ENCODE data around the gene DACT3.

The DACT3 gene

GRCh38 chr19:46659151-46660007 is 1.6 kb downstream of the DACT3 start:
- TF ChIP-seq CTCF (IDR thresholded peaks at IDR 0.05; ENCODE audit: insufficient read depth, low read depth, low read length, missing control alignments) = no peak
- DNase-seq (ENCODE audit: low read depth) = no peak
- H3K4me3 ChIP-seq (ENCODE audit: low read depth, low read length) = no peak overlapping the region

- no peak overlapping the region for H3K4me3 ChIP-seq (ENCODE audit: low read depth, low read length)
- TF ChIP-seq CTCF (IDR thresholded peaks at IDR 0.05; ENCODE audit: insufficient read depth, low read depth, low read length, missing control alignments) = no peak
These were observed 4.4 kb downstream of the DACT3 start for GRCh38 chr19:46656541-46656940.

GRCh38 chr19:46654621-46655152 is 6.3 kb downstream of the DACT3 start:
- no peak for DNase-seq (ENCODE audit: low read depth)
- no peak overlapping the region for H3K4me3 ChIP-seq (ENCODE audit: low read depth, low read length)
- no peak for TF ChIP-seq CTCF (IDR thresholded peaks at IDR 0.05; ENCODE audit: insufficient read depth, low read depth, low read length, missing control alignments)

More at GRCh38 chr19:46656541-46656940, 4.4 kb downstream of the DACT3 start:
- no peak for DNase-seq (ENCODE audit: low read depth)

- no peak for TF ChIP-seq CTCF (IDR thresholded peaks at IDR 0.05; ENCODE audit: insufficient read depth, low read depth, low read length, missing control alignments)
- H3K4me3 ChIP-seq (ENCODE audit: low read depth, low read length) = no peak overlapping the region
- no peak for DNase-seq (ENCODE audit: low read depth)
These were observed 10.5 kb downstream of the DACT3 start for GRCh38 chr19:46650445-46650844.

- no peak overlapping the region for H3K4me3 ChIP-seq (ENCODE audit: low read depth, low read length)
- DNase-seq (ENCODE audit: low read depth) = no peak
- no peak for TF ChIP-seq CTCF (IDR thresholded peaks at IDR 0.05; ENCODE audit: insufficient read depth, low read depth, low read length, missing control alignments)
These were observed 11.7 kb downstream of the DACT3 start for GRCh38 chr19:46648961-46649960.

- TF ChIP-seq CTCF (IDR thresholded peaks at IDR 0.05; ENCODE audit: insufficient read depth, low read depth, low read length, missing control alignments) = no peak
These were observed 12.7 kb downstream of the DACT3 start for GRCh38 chr19:46648060-46648960.

More at GRCh38 chr19:46648060-46648960, 12.7 kb downstream of the DACT3 start:
- no peak for DNase-seq (ENCODE audit: low read depth)
- H3K4me3 ChIP-seq (ENCODE audit: low read depth, low read length) = no peak overlapping the region

Measured in GM12865 (cell line).